Type B pancreatic cell (in vitro differentiated cells): ENCODE data around the gene HMGN2. TPM values are rescaled to one million over a fixed set of nuclear protein-coding genes. Genes with fewer than 3 reads are reported as not detected.

Experiments used
- DNase-seq: peaks from one replicate; pipeline ENCODE4 v3.0.0; 2021; ENCODE audit warnings: mixed read lengths; ENCODE audit not compliant: unreplicated experiment; ENCODE audit errors: extremely low spot score
- H3K27ac Mint-ChIP-seq: 2 replicates; pipeline ENCODE4 v1.8.0; 2021; ENCODE audit warnings: mild to moderate bottlenecking, mixed read lengths
- H3K27me3 Mint-ChIP-seq: 2 replicates; pipeline ENCODE4 v1.8.0; 2021; ENCODE audit warnings: mixed read lengths
- H3K36me3 Mint-ChIP-seq: 2 replicates; pipeline ENCODE4 v1.8.0; 2021; ENCODE audit warnings: mixed read lengths
- H3K4me1 Mint-ChIP-seq: one replicate; pipeline ENCODE4 v1.8.0; 2021; ENCODE audit warnings: mixed read lengths; ENCODE audit not compliant: unreplicated experiment
- H3K4me3 Mint-ChIP-seq: 2 replicates; pipeline ENCODE4 v1.8.0; 2021; ENCODE audit warnings: mild to moderate bottlenecking, mixed read lengths
- H3K9me3 Mint-ChIP-seq: 2 replicates; pipeline ENCODE4 v1.8.0; 2021; ENCODE audit warnings: mixed read lengths
- CTCF ChIP-seq: fragments of 200-600 bp; sonication (generic); conservative IDR thresholded peaks from 2 replicates; pipeline ENCODE4 v1.5.0; 2021; ENCODE audit warnings: antibody characterized with exemption, mild to moderate bottlenecking
- long read RNA-seq: library from polyadenylated mRNA; unstranded; transcript quantifications from one replicate; pipeline ENCODE4 v2.0.0, GENCODE V29; 2020
- total RNA-seq: library from RNA; stranded (reverse); gene quantifications from 2 replicates; pipeline ENCODE4 v1.2.1, GENCODE V29; 2021; ENCODE audit warnings: low replicate concordance

HMGN2 gene
- 358 and 559 TPM in 2 replicates for total RNA-seq
- long read RNA-seq, transcript HMGN2-202 (5 exons, 1,045 nt) = minor isoform, 11 of 1,472 reads
- long read RNA-seq, transcript HMGN2-208 (4 exons, 1,030 nt) = minor isoform, 11 of 1,472 reads
- long read RNA-seq, transcript HMGN2-201 (6 exons, 1,191 nt) = major isoform, 1,403 of 1,472 reads
- long read RNA-seq, transcript HMGN2-205 (5 exons, 952 nt) = minor isoform, 7 of 1,472 reads
- long read RNA-seq, partial matches to known transcripts = 10 of 1,472 reads
- long read RNA-seq, other reads (novel, unspliced or antisense) = 27 of 1,472 reads

- Mint-ChIP-seq H3K27me3 (no peaks in the 10 kb centered on the region), H3K27ac (peak within 1 kb of the TSS; percentile 95), H3K9me3 (no peaks in the 10 kb centered on the region), H3K4me1 (peaks cover 46% of the 10 kb centered on the region), H3K36me3 (peaks cover 33% of the 10 kb centered on the region), H3K4me3 (peak within 1 kb of the TSS; percentile 94)
- no peak for TF ChIP-seq CTCF
- peak; percentile 92 for DNase-seq
Observed at GRCh38 chr1:26472320-26472900, at the start of gene HMGN2. TSS of gene HMGN2 (plus strand) at chr1:26472440. CDS start at chr1:26472613, 173 bp downstream.

DNA sequence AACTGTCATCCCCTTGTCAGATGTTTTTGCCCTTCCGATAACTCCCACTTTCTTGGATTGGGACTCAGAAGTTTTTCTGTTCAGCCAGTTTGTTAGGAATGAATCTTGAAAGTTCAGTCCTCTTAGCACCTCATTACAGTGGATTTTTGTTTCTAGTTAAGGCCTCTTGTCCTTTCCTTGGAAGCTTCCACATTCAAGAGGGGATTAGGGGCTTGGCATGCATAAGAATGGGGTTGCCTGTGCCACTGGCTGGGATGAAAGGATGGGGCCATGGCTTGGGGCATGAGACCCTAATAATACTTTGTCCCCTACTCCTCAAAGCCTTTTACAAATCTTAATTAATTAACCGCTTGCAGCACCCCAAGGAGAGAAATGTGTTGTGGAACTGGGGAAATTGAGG lies 42.5 kb upstream of the HMGN2 start:
- peaks cover 4% of the 10 kb centered on the region for H3K36me3 Mint-ChIP-seq
- H3K27me3 Mint-ChIP-seq = no peaks in the 10 kb centered on the region
- H3K9me3 Mint-ChIP-seq = no peaks in the 10 kb centered on the region
- H3K4me3 Mint-ChIP-seq = no peak overlapping the region
- no peak for TF ChIP-seq CTCF
- no peak for DNase-seq
- peaks cover 12% of the 10 kb centered on the region for H3K4me1 Mint-ChIP-seq
- no peak overlapping the region for H3K27ac Mint-ChIP-seq

GRCh38 chr1:26431979-26432695 lies 40.1 kb upstream of the HMGN2 start, which contains the start of gene DHDDS:
TSS of gene DHDDS (plus strand) at chr1:26432321. CDS start at chr1:26432946, 625 bp downstream.
- H3K4me1 Mint-ChIP-seq = peaks cover 12% of the 10 kb centered on the region
- H3K9me3 Mint-ChIP-seq = no peaks in the 10 kb centered on the region
- TF ChIP-seq CTCF = no peak

GRCh38 chr1:26432793-26433192 lies 39.4 kb upstream of the HMGN2 start:
- Mint-ChIP-seq H3K27me3 (no peaks in the 10 kb centered on the region), H3K4me1 (peaks cover 12% of the 10 kb centered on the region), H3K36me3 (peaks cover 4% of the 10 kb centered on the region), H3K9me3 (no peaks in the 10 kb centered on the region), H3K27ac (peak overlapping the region; percentile 99), H3K4me3 (peak overlapping the region; percentile 100)
- no peak for TF ChIP-seq CTCF
- no peak for DNase-seq

More at GRCh38 chr1:26431979-26432695, 40.1 kb upstream of the HMGN2 start, which contains the start of gene DHDDS:
- H3K27me3 Mint-ChIP-seq = no peaks in the 10 kb centered on the region
- H3K4me3 Mint-ChIP-seq = peak within 1 kb of the TSS; percentile 100
- DNase-seq = peak; percentile 99
- H3K27ac Mint-ChIP-seq = peak within 1 kb of the TSS; percentile 99
- H3K36me3 Mint-ChIP-seq = peaks cover 4% of the 10 kb centered on the region

DNA sequence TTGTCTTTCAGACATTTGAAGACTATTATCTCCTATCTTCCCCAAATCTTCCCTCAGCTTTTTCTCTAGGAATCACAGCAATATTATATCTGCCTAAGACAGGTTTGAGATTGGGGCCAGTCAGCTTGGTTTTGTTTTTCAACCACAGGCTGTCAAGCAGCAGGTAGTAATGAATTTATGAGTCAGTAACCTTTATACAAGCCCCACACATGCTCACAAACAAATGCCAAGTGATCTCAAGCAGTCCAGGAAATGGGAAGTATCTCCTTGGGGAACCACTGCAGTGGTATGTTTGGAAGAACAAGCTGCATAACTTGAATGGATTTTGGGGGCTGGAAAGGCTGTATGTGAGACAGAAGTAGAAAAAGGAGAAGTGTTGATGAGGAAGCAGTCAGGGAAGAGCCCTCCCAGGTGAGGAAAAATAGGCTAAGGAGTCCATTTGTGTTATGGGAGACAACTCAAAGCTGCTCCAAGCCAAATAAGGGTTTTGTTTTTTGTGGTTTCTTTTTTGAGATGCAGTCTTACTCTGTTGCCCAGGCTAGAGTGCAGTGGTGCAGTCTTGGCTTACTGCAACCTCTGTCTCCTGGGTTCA lies 38.0 kb upstream of the HMGN2 start:
- H3K4me3 Mint-ChIP-seq = peak overlapping the region; percentile 37
- H3K27me3 Mint-ChIP-seq = no peaks in the 10 kb centered on the region

More for the DNA sequence above, 38.0 kb upstream of the HMGN2 start:
- Mint-ChIP-seq H3K36me3 (peaks cover 13% of the 10 kb centered on the region), H3K9me3 (no peaks in the 10 kb centered on the region), H3K4me1 (peaks cover 12% of the 10 kb centered on the region), H3K27ac (no peak overlapping the region)
- no peak for TF ChIP-seq CTCF
- no peak for DNase-seq
